ENCODE measurements around the gene MOB3C.

DNA sequence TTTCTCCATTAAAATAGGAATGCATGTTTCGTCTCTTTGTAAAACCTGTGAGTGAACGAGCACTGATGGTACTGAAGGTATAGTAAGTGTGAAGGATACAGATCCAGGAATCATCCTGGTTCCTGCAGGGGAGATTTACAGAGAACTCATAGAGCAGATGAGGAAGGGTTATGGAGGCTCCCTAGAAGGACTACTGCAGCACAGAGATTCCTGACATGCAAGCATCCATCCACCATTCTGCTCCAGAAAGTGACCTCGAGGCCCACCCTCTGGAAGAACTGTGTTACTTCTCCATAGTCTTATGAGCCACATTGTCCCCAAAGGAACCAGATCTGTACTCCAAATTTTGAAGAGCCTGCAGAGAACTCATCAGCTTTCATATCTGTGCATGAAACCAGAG is 27.1 kb downstream of the MOB3C start:
- TF ChIP-seq, protein P1, sequence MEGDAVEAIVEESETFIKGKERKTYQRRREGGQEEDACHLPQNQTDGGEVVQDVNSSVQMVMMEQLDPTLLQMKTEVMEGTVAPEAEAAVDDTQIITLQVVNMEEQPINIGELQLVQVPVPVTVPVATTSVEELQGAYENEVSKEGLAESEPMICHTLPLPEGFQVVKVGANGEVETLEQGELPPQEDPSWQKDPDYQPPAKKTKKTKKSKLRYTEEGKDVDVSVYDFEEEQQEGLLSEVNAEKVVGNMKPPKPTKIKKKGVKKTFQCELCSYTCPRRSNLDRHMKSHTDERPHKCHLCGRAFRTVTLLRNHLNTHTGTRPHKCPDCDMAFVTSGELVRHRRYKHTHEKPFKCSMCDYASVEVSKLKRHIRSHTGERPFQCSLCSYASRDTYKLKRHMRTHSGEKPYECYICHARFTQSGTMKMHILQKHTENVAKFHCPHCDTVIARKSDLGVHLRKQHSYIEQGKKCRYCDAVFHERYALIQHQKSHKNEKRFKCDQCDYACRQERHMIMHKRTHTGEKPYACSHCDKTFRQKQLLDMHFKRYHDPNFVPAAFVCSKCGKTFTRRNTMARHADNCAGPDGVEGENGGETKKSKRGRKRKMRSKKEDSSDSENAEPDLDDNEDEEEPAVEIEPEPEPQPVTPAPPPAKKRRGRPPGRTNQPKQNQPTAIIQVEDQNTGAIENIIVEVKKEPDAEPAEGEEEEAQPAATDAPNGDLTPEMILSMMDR (IDR thresholded peaks at IDR 0.05; ENCODE audit: poor library complexity, severe bottlenecking), result no peak
- TF ChIP-seq MXI1 (conservative IDR thresholded peaks at IDR 0.05; ENCODE audit: poor library complexity, severe bottlenecking), result no peak
- TF ChIP-seq EP300 (conservative IDR thresholded peaks at IDR 0.05; ENCODE audit: poor library complexity, severe bottlenecking), result no peak
- no peak for TF ChIP-seq EZH2 (IDR thresholded peaks at IDR 0.05; ENCODE audit: borderline replicate concordance, insufficient read depth, low read length, poor library complexity, severe bottlenecking)
- no peak for TF ChIP-seq RAD21 (conservative IDR thresholded peaks at IDR 0.05)

Data from neural cell (in vitro differentiated cells).